ENCODE measurements around the gene BBOX1.

DNA sequence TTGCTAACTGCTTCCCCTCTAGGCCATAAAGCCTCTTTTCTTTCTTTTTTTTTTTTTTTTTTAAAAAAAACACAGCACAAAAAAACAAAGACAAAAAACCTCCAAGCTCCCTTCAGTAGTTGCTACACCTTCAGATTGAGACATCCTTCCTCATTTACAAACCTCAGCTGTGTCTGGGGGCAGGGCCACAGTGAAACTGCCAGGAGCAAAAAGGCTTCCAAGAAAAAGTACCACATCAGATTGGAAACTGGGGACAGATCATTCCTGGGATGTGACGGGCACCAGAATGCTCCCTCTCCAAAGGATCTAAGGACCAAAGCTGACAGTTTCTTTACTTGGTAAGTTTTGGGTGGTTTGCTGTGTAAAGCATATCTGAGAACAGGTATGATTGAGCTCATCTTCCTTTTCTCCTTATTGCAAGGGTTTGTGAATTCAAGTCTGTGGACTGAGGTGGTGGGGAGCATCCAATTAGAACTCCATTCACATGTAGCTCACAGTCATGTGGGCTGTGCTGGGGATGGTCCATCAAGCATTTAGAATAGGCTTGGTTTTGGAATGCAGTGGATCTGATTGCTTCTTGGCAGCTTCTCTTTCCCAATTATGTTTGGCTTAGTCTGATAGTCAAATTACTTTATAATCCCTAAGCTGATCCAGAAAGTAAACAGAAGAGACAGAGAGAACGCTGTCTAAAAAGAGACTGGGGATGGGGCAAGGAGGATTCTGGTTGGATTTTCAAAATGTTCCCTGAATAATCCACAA lies 705 bp downstream of the BBOX1 start:
- TF ChIP-seq, protein P1, sequence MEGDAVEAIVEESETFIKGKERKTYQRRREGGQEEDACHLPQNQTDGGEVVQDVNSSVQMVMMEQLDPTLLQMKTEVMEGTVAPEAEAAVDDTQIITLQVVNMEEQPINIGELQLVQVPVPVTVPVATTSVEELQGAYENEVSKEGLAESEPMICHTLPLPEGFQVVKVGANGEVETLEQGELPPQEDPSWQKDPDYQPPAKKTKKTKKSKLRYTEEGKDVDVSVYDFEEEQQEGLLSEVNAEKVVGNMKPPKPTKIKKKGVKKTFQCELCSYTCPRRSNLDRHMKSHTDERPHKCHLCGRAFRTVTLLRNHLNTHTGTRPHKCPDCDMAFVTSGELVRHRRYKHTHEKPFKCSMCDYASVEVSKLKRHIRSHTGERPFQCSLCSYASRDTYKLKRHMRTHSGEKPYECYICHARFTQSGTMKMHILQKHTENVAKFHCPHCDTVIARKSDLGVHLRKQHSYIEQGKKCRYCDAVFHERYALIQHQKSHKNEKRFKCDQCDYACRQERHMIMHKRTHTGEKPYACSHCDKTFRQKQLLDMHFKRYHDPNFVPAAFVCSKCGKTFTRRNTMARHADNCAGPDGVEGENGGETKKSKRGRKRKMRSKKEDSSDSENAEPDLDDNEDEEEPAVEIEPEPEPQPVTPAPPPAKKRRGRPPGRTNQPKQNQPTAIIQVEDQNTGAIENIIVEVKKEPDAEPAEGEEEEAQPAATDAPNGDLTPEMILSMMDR (IDR thresholded peaks at IDR 0.05), result no peak
- TF ChIP-seq POLR2A (IDR thresholded peaks at IDR 0.05), result no peak
